HG02943 (cell line): ENCODE data around the gene DTX3.
A peak's percentile ranks its signal among the peaks of the same experiment; 100 is the strongest.
"Not testable (repeated sequence)": the region's sequence is repeated elsewhere in the genome, so short reads cannot be mapped to it uniquely, and the experiment has no call there.

Source experiments
- ATAC-seq: cut with Tn5 transposase; IDR thresholded peaks from one replicate; pipeline ENCODE4 v1.9.1; 2021; ENCODE audit warnings: mild to moderate bottlenecking, low read depth, moderate library complexity; ENCODE audit not compliant: unreplicated experiment

Gene DTX3

GRCh38 chr12:57582440-57582839 lies 22.2 kb upstream of the DTX3 start:
- no peak for ATAC-seq

GRCh38 chr12:57583008-57583831 lies 21.4 kb upstream of the DTX3 start:
- peak; percentile 90 for ATAC-seq

DNA sequence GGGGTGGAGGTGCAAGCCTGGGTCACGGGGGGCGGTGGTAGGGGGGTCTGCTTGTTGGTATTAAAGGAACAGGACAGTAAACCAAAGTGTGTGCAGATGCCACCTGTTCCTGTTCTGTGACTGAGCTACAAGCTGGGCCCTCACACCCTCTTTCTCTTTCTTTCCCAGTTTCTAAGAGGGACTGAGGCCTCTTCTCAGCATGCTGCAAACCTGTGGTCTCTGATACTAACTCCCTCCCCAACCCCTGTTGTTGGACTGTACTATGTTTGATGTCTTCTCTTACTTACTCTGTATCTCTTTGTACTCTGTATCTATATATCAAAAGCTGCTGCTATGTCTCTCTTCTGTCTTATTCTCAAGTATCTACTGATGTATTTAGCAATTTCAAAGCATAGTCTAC lies 20.6 kb upstream of the DTX3 start:
- no peak for ATAC-seq

- no peak for ATAC-seq
Measured at GRCh38 chr12:57584690-57585089, 19.9 kb upstream of the DTX3 start.

- ATAC-seq = no peak
Measured at GRCh38 chr12:57585156-57585555, 19.5 kb upstream of the DTX3 start.

DNA sequence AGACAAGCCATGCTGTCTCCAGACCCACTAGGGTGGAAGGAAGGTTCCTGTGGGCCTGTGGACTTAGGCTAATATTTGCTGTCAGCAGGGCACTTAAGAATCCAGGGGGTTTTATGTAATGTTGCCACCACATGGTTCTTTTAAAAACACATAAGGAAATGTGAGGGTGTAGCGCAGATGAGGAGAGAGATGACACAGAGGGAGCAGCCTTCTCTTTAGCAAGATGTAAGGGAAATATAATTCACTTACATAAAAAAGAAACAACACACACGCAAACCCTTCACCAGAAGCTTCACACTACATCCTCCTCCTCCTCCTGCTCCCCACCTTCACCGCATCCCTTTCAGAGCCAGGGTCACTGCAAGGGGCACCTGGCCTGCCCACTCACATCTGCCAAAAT lies 18.5 kb upstream of the DTX3 start:
- ATAC-seq = no peak

GRCh38 chr12:57586832-57587429 lies 17.7 kb upstream of the DTX3 start:
- no peak for ATAC-seq

GRCh38 chr12:57588951-57589610 lies 15.5 kb upstream of the DTX3 start:
- not testable (repeated sequence) for ATAC-seq

DNA sequence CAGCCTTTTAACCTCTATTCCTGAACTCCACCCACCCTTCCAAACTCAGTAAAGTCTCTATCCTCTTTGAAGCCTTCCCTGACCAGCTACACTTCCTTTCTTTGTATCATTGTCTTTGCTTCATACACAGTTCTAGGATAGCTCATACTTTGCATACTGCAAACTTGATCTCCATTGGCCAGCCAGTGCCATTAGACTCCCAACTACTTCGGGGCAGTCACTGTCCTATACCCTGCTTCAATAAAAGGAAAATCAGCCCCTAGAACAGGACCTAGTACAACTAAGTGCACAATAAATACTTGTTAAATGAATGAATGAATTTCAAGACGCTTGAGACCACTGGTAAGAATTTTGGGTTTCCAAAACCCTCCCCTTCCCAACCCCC lies 14.2 kb upstream of the DTX3 start:
- peak; percentile 8 for ATAC-seq

DNA sequence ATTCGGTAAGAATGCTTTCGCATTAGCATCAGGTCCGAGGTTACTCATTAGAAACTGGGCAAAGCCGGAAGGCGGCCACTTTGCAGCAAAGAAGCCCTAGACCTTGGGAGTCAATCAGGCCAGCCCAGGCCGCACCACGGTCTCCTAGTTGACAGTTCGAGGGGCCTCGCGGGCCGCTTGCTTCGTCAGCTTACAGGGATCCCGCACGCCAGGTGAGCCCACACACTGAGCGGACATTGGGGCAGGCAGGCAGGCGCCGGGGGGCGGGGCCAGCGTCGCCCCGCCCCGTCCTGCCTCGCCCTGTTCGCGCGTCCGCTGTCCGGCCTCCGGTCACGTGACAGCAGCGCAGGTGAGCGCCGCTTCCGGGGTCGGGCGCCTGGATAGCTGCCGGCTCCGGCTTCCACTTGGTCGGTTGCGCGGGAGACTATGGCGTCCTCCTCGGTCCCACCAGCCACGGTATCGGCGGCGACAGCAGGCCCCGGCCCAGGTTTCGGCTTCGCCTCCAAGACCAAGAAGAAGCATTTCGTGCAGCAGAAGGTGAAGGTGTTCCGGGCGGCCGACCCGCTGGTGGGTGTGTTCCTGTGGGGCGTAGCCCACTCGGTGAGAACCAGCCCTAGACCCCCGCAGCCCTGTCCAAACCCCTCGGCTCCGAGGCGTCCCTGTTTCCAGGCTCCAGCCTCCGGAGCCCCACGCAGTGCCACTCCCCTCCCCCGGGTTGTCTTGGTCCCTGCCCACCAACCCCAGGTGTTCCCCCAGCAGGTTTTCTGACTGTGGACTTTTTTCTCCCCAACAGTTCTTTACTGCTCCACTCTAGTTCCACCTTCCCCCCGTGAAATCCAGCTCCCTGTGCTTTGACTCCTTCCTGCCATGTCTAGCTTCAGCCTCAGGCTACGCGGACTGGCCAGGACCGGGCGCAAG lies 13.5 kb upstream of the DTX3 start, which contains the start of gene PIP4K2C:
PIP4K2C (plus strand) TSS at position 329 of the 918 bp plus-strand sequence; CDS start at position 427, 98 bp downstream.
- ATAC-seq = peak; percentile 91

DNA sequence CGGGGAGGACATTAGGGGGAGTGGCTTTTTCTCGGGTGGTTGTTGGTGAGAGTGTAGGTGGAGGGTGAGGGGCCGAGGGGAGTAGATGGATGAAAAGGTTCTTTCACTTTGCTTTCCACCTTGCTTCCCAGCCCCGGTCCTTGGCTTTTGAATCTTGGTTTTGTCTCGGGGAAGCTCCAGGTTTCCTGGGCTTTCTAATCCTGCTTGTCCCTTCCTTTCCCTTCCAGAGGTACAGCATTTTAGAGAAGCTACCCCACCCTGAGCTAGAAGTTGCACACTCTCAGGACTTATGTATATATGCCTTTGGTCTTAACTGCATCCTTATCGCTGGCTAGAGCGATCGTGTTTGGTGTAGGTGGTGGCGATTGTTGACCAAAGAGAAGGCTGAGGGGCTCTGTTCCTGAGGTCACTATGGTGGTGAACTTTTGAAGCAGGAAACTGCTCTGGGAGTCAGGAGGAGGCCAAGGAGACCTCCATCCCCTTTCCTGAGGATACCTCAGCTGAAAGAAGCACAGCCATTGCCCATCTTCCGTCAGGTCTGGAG lies 12.8 kb upstream of the DTX3 start:
- ATAC-seq = no peak

DNA sequence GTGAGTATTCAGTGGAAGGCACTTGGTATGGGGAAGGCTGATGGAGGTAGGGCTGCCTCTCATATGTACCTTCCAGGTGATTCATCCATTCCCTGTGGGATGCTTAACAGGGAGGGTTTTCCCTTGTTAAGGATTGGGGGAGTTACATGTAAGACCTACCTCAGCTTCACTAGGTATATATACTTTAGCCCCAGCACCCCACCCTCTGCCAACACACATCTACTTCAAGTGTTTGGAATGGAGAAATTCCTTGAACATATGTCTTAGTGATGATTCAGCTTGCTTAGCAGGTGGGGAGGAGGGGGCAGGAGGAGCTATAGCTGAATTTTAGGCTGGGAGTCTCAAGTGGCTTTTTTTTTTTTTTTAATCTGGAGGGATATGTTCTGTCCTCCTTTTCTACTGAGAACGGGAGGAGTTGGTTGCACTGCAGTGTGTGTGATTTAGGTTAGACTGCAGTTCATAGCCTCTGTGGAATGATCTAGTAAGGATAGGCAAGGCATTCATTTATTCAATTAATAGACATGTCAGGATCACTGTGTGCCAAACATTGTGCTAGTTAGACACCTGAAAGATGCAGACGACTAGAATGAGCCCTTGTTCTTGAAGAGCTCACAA lies 12.0 kb upstream of the DTX3 start:
- ATAC-seq = no peak

- ATAC-seq = no peak
Measured at GRCh38 chr12:57593187-57593586, 11.4 kb upstream of the DTX3 start.

- ATAC-seq = no peak
Measured at GRCh38 chr12:57600395-57600794, 4.2 kb upstream of the DTX3 start.

GRCh38 chr12:57602544-57602943 lies 2.1 kb upstream of the DTX3 start:
- ATAC-seq = no peak

DNA sequence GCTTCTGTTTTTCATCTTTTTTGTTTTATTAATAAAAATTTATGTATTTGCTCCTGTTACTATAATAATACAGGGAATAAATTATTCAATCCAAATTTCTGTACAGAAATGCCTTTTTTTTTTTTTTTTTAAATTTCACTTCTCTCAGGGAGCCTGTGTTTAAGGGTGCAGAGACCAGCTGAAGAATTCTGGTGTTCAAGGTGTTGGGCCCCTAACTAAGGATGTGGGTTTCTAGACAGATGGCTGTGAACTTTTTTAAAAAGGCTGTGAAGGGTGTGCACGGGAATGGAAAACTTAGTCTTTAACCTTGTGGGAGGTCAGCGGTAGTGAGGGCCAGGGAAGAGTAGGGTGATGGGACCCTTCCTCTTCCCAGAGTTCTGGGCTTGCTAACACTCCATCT lies 1.3 kb upstream of the DTX3 start:
- no peak for ATAC-seq

DNA sequence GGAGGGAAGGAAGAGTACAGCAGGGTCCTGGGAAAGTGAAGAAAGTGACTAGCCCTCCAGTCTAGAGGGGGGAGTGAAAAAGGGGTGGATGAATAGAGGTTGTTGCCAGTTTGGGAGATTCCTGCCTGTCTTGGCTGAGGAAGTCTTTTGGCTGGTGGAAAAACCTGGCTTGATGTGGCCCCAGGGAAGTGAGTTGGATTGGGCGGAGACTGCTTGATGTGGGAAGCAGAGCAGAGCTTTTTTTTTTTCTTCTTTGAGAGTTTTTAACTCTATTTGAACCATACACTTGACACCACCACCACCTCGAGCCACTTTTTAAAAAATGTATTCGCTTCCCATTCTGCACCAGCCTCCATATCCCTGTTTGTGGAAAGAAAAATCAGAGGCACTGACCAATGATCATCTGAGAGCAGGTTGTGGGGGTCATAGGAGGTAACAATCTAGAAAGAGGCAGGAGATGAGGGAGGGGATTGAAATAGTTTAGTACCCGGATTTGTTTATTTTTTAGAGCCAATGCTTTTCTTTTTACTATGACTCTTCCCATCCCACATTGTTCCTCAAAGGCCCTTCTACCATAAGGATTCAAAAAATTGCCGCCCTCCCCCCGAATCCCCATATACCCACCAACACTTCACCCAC lies 690 bp upstream of the DTX3 start:
- ATAC-seq = no peak

- no peak for ATAC-seq
Measured at GRCh38 chr12:57604992-57605810, 577 bp downstream of the DTX3 start.
